MV-4-11 (cell line): ENCODE results near the gene DCK.
"Not testable (repeated sequence)": the region's sequence is repeated elsewhere in the genome, so short reads cannot be mapped to it uniquely, and the experiment has no call there.

Experiments
- DNase-seq: peaks from one replicate; lab custom pipeline; 2025; lab: John Stamatoyannopoulos, UW

Gene DCK

DNA sequence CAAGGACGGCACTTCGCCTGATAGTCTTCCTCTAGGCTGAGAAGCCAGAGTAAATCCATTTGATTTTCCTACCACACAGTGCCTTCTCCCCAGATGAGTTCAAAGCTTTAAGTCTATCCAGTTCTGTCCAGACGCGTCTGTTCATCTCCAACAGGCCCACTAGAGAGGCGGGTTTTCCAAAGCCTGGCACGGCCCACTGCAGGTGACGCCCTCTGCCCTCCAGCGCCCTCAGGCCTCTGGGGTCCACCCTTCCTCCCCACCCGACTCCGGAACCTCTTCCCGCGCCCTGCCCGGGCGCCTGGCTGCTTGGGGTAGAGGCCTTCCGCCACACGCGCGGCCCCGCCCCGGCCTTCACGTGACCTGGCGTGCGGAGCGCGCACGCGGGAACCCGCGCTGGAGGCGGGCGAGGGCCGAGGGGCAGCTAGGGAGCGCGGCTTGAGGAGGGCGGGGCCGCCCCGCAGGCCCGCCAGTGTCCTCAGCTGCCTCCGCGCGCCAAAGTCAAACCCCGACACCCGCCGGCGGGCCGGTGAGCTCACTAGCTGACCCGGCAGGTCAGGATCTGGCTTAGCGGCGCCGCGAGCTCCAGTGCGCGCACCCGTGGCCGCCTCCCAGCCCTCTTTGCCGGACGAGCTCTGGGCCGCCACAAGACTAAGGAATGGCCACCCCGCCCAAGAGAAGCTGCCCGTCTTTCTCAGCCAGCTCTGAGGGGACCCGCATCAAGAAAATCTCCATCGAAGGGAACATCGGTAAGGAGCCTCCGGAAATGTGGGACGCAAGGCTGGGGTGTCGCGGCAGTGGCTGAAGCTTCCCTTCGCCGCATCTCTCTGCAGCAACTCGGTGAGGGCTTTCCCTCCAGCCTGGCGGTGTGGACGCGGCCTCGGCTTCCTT is at the start of gene DCK:
Gene DCK, plus strand, starts transcription at position 469 of the 888 bp plus-strand sequence. Its CDS starts 187 bp downstream, at position 656.
- peak; percentile 86 for DNase-seq

DNA sequence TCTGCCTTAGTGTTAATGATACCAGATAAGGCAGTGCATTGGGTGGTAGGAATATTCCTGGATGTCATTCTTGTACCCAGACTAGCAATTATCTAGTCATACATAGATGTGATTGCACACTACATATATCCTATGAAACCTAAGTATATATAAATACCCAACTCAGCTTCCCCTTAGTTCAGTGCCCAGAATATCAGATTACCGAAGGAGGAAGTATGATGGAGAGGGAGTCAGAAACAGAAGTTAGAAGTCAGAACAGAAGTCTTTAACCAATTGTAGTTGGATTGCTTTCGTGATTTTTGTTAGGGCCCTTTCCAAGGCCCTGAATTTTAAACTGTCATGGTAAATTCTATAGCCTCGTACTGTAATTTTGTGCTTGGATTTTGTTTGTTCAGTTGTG is 48.4 kb upstream of the DCK start:
- peak; percentile 96 for DNase-seq

DNA sequence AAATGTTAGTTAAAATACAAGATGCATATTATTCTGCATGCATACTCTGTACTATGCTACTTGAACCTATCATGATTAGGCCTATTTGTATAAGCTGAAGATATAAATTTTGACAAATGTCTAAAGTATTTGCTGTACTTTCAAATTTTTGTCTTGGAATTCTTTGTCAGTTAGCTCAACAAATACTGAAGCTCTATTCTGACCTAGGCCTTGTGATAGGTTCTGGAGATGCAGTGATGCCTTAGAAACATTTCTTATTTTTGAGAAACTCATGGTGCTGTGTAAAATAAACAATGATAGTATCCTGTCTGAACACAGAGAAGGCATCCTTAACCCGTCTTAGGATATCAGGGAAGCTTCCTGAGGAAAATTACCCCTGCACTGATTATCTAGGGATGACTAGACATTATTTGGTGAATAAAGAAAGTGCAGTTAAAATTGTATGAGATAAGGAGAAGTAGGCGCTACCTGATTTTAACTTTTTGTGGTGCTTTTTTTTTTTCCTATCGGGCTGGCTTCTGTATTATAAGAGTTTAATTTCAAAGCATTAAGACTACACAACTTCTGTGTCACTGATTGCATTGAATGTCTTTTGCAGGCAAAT is 47.9 kb upstream of the DCK start:
- no peak for DNase-seq

DNA sequence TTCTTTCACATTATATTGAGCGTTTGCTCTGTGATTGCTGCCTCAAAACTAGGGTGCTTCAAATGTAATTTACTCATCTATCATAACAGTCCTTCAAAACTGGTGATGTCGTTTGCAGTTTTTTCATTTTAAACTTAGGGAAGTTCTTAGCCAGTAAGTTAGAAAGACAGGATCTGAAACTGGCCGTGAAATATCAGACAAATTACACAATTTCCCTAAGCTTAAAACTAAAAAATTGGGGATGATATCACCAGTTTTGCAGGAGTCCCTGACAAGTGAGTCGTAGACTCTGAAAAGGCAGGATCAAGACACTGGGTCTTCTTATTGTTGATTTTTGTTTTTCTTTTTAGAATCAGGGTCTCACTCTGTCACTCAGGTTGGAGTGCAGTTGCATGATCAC is 46.5 kb upstream of the DCK start:
- peak; percentile 86 for DNase-seq

DNA sequence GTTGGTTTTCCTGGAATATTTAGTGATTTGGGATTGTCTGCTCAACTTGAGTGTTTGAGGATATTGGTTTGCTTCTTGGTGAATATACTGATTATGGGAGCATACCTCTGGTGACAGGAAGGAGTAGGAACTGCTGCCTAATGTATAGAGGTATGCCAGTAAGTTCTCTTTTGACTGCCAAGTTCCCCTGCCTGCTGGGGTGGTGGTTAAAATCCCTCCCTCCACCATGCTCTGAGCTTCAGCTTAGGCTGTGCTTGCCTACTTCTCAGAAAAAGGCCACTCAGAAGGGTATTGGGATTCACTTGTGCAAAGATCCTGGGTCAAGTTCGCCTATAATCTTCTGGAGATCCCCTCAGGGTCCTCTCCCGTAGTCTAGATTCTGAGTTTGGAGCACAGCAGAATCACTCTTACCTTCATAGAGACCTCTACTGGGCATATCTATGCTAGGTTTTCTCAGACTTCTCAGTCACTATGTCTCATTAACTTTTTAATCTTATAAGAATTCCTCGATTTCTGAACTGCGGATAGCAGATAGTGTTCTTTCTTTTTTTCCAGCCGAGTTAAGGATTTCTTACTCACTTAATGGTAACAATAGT is 44.7 kb upstream of the DCK start:
- DNase-seq = peak; percentile 39

DNA sequence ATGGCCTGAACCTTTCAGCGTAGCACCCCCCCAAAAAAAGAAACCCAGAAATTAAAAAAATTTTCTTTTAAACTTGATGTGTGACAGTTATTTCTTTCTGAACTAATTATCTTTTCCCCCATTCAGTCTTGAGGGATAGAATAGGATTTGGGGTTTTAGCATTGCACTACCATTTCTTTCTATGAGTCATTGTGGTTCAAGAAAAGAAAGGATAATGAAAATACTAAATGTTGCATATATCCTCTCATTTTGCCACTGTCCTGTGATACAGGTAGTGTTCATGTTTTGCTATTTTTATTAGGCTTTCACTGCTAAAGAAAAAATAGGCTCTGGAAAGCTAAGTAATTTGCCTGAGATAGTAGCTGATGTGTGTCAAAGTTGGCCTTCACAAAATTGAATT is 39.4 kb upstream of the DCK start:
- peak; percentile 43 for DNase-seq

DNA sequence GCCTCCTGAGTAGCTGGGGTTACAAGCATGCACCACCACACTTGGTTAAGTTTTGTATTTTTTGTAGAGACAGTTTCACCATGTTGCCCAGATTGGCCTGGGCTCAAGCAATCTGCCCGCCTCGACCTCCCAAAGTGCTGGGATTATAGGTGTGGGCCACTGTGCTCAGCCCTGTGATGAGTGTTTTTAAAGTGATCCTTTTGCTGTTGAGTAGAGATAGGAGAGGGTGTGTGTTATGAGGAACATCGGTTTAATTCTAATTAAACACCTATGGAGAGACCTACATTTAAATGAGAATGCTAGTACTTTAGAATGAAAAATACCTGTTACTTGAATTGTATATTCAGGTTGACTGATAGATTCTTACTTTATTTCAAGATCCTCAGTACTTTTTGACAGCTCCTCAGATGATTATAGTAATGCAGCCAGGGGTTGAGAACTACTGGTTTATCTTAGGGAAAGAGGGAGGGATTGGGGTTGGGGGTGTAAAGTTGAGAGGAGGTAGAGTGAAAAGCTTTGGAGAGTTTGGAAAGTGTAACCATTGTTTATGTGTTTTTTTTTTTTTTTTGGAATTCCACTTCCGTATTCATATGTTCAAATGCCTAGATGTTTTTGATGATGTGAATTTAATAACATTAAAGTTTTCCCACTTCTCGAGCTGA is 36.8 kb upstream of the DCK start:
- DNase-seq = no peak

DNA sequence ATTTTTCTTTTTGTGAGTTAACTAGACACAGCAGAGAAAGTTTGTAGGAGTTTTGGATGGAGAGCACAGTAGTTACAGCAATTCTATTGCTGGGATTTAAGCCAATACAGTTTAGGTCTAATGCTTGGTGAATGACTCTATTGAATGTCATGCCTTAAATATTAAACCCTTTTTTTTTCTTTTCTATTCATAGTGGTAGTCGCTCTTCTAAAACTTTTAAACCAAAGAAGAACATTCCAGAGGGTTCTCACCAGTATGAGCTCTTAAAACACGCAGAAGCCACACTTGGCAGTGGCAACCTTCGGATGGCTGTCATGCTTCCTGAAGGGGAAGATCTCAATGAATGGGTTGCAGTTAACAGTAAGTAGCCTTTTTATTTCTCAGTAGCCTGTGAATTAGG is 34.8 kb upstream of the DCK start:
- no peak for DNase-seq

DNA sequence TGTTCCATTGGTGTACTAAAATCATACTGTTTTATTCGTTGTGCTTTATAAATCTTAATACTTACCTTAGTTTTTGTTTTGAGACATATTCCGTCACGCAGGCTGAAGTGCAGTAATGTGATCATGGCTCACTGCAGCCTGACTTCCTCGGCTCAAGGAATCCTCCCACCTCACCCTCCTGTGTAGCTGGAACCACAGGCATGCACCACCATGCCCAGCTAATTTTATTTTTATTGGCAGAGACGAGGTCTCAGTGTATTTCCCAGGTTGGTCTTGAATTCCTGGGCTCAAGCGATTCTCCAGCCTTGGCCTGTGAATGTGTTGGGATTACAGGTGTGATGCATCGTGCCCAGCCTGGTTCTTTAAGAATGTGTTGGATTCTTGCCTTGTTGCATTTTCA is 24.4 kb upstream of the DCK start:
- no peak for DNase-seq

DNA sequence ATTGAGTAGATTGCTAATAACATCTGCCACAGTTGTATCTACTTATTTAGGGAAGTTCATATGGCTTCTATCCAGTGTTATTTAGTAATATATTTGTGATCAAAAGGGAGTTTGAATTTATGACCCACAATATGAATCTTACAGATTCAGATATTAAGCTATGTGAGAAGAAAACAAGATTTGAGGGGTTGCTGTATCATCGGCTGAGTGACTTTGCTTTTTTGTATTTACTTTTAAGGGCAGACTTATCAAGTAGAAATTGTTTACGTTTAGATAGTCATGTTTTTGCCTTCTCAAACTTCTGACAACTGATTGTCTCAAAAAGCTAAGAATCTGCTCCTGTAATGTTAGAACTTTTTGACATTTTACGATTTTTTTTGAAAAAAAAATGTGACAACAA is 17.2 kb upstream of the DCK start:
- DNase-seq = no peak

DNA sequence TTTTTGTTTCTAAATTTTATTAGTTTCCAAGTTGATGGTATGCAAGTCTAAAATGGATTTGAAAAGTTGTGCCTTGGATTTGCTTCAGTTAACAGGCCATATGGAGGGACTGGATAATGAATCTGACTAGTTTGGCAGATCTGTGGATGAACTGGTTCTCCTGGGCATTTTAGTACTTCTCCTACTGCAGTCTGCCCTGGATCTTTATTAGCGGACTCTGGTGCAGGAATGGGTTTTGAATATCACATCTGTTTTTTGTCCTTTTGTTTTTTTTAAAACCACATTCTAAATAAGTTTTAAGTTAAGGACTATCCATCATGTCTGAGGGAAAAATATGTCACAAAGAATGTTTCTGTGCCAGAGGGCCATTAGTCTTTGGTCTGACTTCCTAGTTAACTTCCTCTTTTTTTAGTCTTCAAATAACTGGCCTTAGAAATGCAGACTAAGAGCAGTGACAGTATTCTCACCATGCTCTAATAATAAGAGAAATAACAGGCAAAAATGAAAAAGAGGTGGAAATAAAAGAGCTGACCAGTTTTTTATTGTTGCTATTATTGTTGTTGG is 13.9 kb upstream of the DCK start:
- DNase-seq = peak; percentile 93

DNA sequence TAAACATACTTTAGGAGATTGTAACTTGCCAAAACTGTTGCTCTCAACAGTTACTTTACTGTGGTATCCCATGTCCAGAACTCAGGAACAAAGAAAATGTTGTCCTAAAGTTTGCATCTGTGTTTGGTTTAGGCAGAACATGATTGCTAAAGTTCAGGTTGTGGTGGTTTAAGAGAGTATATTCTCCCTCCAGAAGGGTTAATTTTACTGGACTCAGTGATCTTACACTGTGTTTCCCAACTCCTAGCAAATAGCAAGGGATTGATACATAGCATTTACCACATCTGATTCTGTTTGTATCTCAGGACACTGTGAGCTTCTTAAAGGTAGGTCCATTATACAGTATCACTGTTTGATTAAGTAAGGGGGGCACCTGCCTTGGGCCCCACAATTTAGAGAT is 13.3 kb upstream of the DCK start:
- no peak for DNase-seq

DNA sequence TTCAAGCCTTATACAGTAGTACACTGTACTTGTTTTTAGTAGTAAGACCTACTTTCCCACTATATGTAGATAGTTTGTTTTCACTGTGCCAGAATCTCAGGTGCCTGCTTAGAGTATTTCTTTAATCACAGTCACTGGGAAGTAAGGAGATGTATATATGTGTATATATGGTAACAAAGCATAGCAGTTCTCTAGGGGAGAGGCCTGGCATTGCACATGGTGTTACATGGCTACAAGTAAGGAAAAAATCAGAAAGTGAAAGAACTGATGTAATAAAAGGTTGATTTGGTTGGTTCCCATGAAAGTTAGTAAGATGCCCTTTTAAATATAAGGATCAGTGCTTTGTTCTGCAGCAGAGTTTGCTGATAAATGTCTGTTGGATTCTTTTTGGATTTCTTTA is 9.3 kb upstream of the DCK start:
- no peak for DNase-seq

DNA sequence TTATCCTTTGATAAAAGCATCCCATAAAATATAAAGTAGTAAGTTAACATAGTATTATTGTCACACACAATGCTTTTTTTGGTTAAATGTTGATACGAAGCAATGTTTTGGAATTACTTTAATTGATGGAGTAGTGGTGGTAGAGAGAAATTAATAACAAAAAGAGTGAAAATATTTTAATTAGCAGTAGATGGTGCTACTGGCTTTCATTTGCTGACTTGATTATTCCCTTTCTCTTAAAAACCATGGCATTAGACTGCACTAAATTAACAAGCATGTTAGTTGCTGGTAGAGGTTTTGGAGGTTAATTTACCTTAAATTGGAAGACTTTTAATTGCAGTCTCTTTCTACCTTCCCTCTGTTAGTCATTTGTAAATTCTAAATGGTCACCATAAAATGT is 8.9 kb upstream of the DCK start:
- DNase-seq = no peak

DNA sequence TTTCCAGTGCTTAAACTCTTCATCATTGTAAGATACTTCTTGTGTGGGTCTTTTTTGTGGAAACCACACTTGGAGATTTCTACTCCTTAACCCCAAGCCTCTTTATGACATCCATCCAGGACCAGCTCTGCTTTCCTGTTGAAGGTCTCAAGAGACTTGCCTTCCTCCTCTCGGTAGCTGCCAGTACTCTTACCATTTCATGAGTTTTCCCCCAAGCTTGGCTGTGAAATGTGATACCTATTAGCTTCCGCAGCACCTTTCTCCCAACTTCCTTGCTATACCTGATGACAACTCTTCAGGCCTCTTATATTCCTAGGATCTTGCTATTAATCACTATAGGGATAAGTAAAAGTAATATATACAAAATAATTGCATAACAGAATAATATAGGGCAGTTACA is 1.9 kb upstream of the DCK start:
- DNase-seq = no peak

DNA sequence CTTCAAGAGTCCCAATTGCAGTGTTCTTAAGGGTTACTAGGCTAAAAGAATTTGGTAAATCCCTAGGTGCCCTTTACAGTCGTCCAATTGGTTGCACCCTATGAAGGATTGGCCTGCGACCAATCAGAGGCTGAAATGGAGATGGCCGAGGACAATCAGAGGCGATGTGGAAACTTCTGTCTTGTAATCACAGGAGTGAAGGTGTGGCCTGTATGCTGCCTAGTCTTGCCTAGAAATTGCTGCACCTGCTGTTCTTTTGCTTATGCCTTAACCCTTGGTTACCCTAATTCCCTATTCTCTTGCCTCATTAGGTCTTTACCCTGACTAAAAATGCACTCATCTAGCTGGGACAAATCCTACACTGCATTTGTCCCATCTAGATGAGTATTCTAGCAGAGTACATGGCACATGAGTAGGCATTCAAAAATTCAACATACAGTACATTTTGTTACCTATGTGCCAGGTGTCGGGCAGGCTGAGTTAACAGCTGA is 1.0 kb upstream of the DCK start:
- peak; percentile 11 for DNase-seq

DNA sequence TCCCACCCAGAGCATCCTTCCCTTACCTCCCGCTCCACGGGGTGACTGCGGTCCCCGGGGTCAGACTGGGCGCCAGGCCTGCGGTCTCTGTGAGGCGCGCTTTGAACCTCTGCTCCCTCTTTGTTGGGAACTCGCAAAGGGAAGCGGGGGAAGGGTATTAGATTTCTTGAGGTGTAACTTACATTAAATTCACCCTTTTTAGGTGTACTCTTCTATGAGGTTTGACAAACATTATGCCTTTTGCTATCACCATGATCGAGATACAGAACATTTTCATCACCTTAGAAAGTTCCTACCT is 569 bp downstream of the DCK start:
- no peak for DNase-seq

DNA sequence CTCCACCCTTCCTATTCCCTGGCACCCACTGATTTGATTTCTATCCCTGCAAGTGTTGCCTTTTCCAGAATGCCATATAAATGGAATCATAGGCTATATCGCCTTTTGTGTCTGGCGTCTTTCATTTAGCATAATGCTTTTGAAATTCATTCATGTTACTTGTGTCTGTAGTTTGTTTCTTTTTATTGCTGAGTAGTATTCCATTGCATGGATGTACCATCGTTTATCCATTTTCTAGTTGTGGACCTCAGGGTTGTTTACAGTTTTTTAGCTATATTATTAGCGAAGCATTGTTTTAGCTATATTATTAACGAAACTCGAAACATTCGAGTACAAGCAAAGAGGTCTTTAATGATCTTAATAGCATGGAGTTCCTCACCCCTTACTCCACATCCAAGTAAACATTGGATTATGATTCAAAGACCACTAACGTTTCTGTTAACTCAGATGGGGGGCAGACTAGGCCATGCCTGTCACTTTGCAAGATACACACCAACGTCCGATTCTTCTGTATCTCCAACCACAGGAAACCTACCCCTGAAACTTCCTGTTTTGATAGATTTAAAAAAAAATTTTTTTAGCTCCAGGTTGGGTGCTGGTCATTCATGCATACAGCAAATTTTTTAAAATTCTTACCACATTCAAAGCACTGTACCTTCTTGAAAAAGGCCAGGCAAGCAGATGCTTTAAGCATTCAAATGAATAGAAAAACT is 1.1 kb downstream of the DCK start:
- DNase-seq = peak; percentile 69

DNA sequence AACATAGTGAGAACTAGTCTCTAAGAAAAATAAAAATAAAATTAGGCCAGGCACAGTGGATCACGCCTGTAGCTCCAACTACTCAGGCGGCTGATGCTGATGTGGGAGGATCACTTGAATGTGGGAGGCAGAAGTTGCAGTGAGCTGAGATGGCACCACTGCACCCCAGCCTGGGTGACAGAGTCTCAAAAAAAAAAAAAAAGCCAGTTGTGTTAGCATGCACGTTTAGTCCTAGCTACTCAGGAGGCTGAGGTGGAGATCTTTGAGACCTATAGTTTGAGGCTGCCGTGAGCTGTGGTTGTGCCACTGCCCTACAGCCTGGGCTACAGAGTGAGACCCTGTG is 2.5 kb downstream of the DCK start:
- DNase-seq = no peak

DNA sequence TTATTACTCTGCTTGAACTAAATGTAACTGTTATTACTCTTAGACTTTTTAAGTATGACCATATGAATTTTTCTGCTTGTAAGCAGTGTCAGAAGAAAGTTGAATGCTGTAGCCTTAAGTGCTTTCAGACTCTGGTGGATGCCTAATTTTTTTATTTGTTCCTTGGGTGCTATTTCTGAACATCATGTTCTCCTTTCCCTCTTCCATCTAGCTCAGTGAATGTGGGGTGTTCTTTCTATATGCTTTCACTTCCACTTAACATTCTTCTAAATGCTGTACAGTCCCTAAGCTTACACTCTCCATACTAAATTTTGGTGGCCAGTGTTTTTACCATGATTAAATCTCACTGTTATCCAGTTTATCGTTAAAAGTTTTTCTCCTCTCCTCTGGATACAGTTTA is 3.6 kb downstream of the DCK start:
- DNase-seq = peak; percentile 66

DNA sequence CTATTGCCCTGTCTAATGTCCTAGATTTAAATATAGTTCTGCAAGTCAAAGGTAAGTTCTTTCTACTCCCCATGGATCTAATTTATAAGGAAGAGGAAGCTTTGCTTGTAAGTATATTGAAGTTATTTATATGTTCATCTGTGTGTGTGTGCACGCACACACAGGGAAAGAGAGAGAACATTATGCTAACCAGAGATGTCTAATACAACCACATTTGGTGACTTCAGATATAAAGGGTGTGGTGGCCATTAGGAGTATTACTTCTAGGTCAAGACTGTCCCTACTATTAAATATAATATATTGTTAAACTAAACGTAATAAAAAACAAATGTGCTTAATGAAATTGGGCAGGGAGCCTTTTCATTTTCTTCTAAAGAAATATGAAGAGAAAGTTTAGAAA is 4.1 kb downstream of the DCK start:
- DNase-seq = peak; percentile 2

DNA sequence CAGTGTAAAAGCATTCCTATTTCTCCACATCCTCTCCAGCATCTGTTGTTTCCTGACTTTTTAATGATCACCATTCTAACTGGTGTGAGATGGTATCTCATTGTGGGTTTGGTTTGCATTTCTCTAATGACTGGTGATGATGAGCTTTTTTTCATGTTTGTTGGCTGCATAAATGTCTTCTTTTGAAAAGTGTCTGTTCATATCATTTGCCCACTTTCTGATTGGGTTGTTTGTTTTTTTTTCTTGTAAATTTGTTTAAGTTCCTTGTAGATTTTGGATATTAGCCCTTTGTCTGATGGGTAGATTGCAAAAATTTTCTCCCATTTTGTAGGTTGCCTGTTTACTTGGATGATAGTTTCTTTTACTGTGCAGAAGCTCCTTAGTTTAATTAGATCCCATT is 6.2 kb downstream of the DCK start:
- DNase-seq = not testable (repeated sequence)
